ENCODE data around the gene USP34.

USP34 gene

GRCh38 chr2:61327173-61327572 is 143.7 kb downstream of the USP34 start:
- Histone ChIP-seq H3K9me3 (ENCODE audit: control insufficient read depth, low read length) (no peaks in the 10 kb centered on the region), H3K9ac (ENCODE audit: low read length) (no peak overlapping the region), H3K4me3 (ENCODE audit: low read length) (no peak overlapping the region), H3K36me3 (ENCODE audit: control insufficient read depth, insufficient read depth, low read length) (no peaks in the 10 kb centered on the region), H3K27me3 (ENCODE audit: control insufficient read depth, insufficient read depth, low read length) (no peaks in the 10 kb centered on the region), H3K4me1 (ENCODE audit: control insufficient read depth, insufficient read depth, low read length) (peaks cover 8% of the 10 kb centered on the region)

- no peak overlapping the region for H3K4me3 ChIP-seq (ENCODE audit: low read length)
- no peaks in the 10 kb centered on the region for H3K9me3 ChIP-seq (ENCODE audit: control insufficient read depth, low read length)
- H3K9ac ChIP-seq (ENCODE audit: low read length), result no peak overlapping the region
- no peaks in the 10 kb centered on the region for H3K36me3 ChIP-seq (ENCODE audit: control insufficient read depth, insufficient read depth, low read length)
- peaks cover 8% of the 10 kb centered on the region for H3K4me1 ChIP-seq (ENCODE audit: control insufficient read depth, insufficient read depth, low read length)
- no peaks in the 10 kb centered on the region for H3K27me3 ChIP-seq (ENCODE audit: control insufficient read depth, insufficient read depth, low read length)
Measured at GRCh38 chr2:61326423-61326822, 144.5 kb downstream of the USP34 start.

DNA sequence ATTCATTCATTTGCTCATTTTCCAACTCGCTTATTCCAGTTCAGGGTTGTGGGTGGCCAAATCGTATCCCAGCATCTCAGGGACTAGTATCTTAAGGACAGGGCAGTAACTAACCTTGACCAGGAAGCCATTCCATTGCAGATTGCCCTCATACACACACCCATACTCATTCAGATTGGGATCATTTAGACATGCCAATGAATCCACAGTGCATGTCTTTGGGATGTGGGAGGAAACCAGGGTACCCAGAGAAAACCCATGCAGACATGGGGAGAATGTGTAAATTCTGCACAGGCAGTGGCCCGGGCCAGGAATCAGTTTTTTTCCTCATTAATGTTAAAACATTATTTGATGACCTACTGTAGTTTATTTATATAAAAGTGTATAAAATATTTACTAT is 150.7 kb downstream of the USP34 start:
- no peaks in the 10 kb centered on the region for H3K36me3 ChIP-seq (ENCODE audit: control insufficient read depth, insufficient read depth, low read length)
- no peaks in the 10 kb centered on the region for H3K27me3 ChIP-seq (ENCODE audit: control insufficient read depth, insufficient read depth, low read length)
- no peaks in the 10 kb centered on the region for H3K4me1 ChIP-seq (ENCODE audit: control insufficient read depth, insufficient read depth, low read length)
- H3K4me3 ChIP-seq (ENCODE audit: low read length), result no peak overlapping the region
- no peaks in the 10 kb centered on the region for H3K9me3 ChIP-seq (ENCODE audit: control insufficient read depth, low read length)
- H3K9ac ChIP-seq (ENCODE audit: low read length), result no peak overlapping the region

- Histone ChIP-seq H3K9ac (ENCODE audit: low read length) (no peak overlapping the region), H3K4me3 (ENCODE audit: low read length) (no peak overlapping the region), H3K4me1 (ENCODE audit: control insufficient read depth, insufficient read depth, low read length) (no peaks in the 10 kb centered on the region), H3K36me3 (ENCODE audit: control insufficient read depth, insufficient read depth, low read length) (no peaks in the 10 kb centered on the region), H3K9me3 (ENCODE audit: control insufficient read depth, low read length) (no peaks in the 10 kb centered on the region), H3K27me3 (ENCODE audit: control insufficient read depth, insufficient read depth, low read length) (no peaks in the 10 kb centered on the region)
Measured at GRCh38 chr2:61318553-61318952, 152.3 kb downstream of the USP34 start.

- Histone ChIP-seq H3K9me3 (ENCODE audit: control insufficient read depth, low read length) (no peaks in the 10 kb centered on the region), H3K9ac (ENCODE audit: low read length) (no peak overlapping the region), H3K27me3 (ENCODE audit: control insufficient read depth, insufficient read depth, low read length) (no peaks in the 10 kb centered on the region), H3K36me3 (ENCODE audit: control insufficient read depth, insufficient read depth, low read length) (no peaks in the 10 kb centered on the region), H3K4me1 (ENCODE audit: control insufficient read depth, insufficient read depth, low read length) (no peaks in the 10 kb centered on the region), H3K4me3 (ENCODE audit: low read length) (no peak overlapping the region)
Measured at GRCh38 chr2:61295981-61296380, 174.9 kb downstream of the USP34 start.

- H3K27me3 ChIP-seq (ENCODE audit: control insufficient read depth, insufficient read depth, low read length), result no peaks in the 10 kb centered on the region
- no peaks in the 10 kb centered on the region for H3K36me3 ChIP-seq (ENCODE audit: control insufficient read depth, insufficient read depth, low read length)
- H3K4me1 ChIP-seq (ENCODE audit: control insufficient read depth, insufficient read depth, low read length), result peaks cover 10% of the 10 kb centered on the region
- H3K9me3 ChIP-seq (ENCODE audit: control insufficient read depth, low read length), result no peaks in the 10 kb centered on the region
- H3K9ac ChIP-seq (ENCODE audit: low read length), result no peak overlapping the region
- H3K4me3 ChIP-seq (ENCODE audit: low read length), result no peak overlapping the region
Measured at GRCh38 chr2:61291851-61292575, 178.9 kb downstream of the USP34 start.

DNA sequence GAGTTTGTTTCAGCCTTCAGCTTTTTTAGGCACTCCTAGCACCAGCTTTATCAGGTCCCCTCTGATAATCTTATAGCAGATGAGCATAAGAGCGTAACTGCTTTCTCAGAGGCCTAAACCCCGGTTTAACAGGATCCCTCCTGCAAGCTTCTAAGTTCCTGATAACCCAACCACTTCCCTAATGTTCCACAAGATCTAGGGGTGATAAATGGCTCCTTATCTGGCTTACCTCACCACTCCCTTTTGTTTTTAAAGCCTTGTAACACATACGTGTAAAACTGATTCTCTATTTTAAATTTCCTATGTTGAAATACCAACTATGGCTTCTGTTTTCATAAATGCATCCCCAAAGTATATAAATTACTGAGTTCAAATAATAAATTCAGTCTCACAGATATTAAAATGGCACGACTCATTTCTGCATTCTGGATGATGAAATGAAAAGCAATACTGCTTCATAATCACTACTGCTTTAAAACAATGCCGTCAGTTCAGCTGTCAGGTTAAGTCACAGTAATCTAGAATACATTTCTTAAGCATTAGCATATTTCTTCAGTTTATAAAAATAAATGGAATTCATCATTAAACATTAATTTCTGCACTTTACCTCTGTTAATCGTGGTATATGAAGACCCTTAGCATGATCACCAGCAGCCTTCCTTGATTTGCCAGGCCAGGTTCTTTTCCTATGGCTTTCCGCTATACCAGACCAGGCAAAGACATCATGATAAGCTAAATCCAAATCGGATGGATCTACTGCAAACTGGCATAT is 182.6 kb downstream of the USP34 start:
- H3K4me3 ChIP-seq (ENCODE audit: low read length), result no peak overlapping the region
- no peaks in the 10 kb centered on the region for H3K27me3 ChIP-seq (ENCODE audit: control insufficient read depth, insufficient read depth, low read length)
- H3K36me3 ChIP-seq (ENCODE audit: control insufficient read depth, insufficient read depth, low read length), result no peaks in the 10 kb centered on the region
- no peak overlapping the region for H3K9ac ChIP-seq (ENCODE audit: low read length)
- H3K4me1 ChIP-seq (ENCODE audit: control insufficient read depth, insufficient read depth, low read length), result peaks cover 10% of the 10 kb centered on the region
- H3K9me3 ChIP-seq (ENCODE audit: control insufficient read depth, low read length), result no peaks in the 10 kb centered on the region

DNA sequence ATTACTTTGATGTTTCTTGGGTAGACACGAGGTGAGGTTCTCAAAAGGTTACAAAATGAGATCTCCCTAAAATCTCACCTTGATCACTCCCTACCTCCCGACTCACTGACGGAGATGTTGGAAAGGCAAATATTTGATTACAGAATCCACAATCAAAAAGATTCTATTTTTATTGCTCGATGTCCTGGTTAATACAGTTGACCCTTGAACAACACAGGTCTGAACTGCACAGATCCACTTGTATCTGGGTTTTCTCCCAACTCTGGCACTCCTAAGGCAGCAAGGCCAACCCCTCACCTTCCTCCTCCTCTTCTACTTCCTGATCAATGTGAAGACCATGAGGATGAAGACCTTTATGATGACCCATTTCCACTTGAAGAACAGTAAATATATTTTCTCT is 183.6 kb downstream of the USP34 start:
- H3K36me3 ChIP-seq (ENCODE audit: control insufficient read depth, insufficient read depth, low read length), result peaks cover 4% of the 10 kb centered on the region
- no peaks in the 10 kb centered on the region for H3K27me3 ChIP-seq (ENCODE audit: control insufficient read depth, insufficient read depth, low read length)
- H3K4me3 ChIP-seq (ENCODE audit: low read length), result no peak overlapping the region
- peaks cover 10% of the 10 kb centered on the region for H3K4me1 ChIP-seq (ENCODE audit: control insufficient read depth, insufficient read depth, low read length)
- H3K9me3 ChIP-seq (ENCODE audit: control insufficient read depth, low read length), result no peaks in the 10 kb centered on the region
- no peak overlapping the region for H3K9ac ChIP-seq (ENCODE audit: low read length)

GRCh38 chr2:61283443-61284160 is 187.3 kb downstream of the USP34 start:
- Histone ChIP-seq H3K27me3 (ENCODE audit: control insufficient read depth, insufficient read depth, low read length) (no peaks in the 10 kb centered on the region), H3K36me3 (ENCODE audit: control insufficient read depth, insufficient read depth, low read length) (peaks cover 5% of the 10 kb centered on the region), H3K9ac (ENCODE audit: low read length) (no peak overlapping the region), H3K4me1 (ENCODE audit: control insufficient read depth, insufficient read depth, low read length) (peaks cover 9% of the 10 kb centered on the region), H3K4me3 (ENCODE audit: low read length) (no peak overlapping the region), H3K9me3 (ENCODE audit: control insufficient read depth, low read length) (no peaks in the 10 kb centered on the region)

GRCh38 chr2:61282104-61282590 is 188.7 kb downstream of the USP34 start:
- Histone ChIP-seq H3K9ac (ENCODE audit: low read length) (no peak overlapping the region), H3K4me3 (ENCODE audit: low read length) (no peak overlapping the region), H3K4me1 (ENCODE audit: control insufficient read depth, insufficient read depth, low read length) (no peaks in the 10 kb centered on the region), H3K36me3 (ENCODE audit: control insufficient read depth, insufficient read depth, low read length) (peaks cover 5% of the 10 kb centered on the region), H3K9me3 (ENCODE audit: control insufficient read depth, low read length) (no peaks in the 10 kb centered on the region), H3K27me3 (ENCODE audit: control insufficient read depth, insufficient read depth, low read length) (no peaks in the 10 kb centered on the region)

DNA sequence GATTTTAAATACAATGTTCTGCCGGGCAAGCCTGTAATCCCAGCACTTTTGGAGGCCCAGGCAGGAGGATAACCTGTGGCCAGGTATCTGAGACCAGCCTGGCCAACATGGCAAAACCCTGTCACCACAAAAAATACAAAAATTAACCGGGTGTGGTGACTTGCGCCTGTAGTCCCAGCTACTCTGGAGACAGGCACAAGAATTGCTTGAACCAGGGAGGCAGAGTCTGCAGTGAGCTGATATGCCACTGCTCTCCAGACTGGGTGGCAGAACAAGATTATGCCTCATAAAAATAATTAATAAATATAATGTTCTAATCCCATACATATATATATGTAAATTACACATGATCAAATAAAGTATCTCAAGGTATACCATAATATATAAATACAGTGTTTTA is 189.6 kb downstream of the USP34 start:
- Histone ChIP-seq H3K27me3 (ENCODE audit: control insufficient read depth, insufficient read depth, low read length) (no peaks in the 10 kb centered on the region), H3K36me3 (ENCODE audit: control insufficient read depth, insufficient read depth, low read length) (peaks cover 5% of the 10 kb centered on the region), H3K9me3 (ENCODE audit: control insufficient read depth, low read length) (no peaks in the 10 kb centered on the region), H3K4me1 (ENCODE audit: control insufficient read depth, insufficient read depth, low read length) (no peaks in the 10 kb centered on the region), H3K4me3 (ENCODE audit: low read length) (no peak overlapping the region), H3K9ac (ENCODE audit: low read length) (no peak overlapping the region)

DNA sequence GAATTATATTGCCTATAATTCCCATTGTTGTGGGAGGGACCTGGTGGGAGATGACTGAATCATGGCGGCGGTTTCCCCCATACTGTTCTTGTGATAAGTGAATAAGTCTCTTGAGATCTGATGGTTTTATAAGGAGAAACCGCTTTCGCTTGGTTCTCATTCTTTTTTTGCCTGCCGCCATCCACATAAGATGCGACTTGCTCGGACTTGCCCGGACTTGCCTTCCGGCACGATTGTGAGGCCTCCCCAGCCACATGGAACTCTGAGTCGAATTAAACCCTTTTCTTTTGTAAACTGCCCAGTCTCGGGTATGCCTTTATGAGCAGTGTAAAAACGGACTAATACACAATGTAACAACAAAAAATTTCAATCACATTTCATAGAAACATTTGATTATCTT is 193.1 kb downstream of the USP34 start:
- Histone ChIP-seq H3K27me3 (ENCODE audit: control insufficient read depth, insufficient read depth, low read length) (no peaks in the 10 kb centered on the region), H3K9me3 (ENCODE audit: control insufficient read depth, low read length) (no peaks in the 10 kb centered on the region), H3K4me1 (ENCODE audit: control insufficient read depth, insufficient read depth, low read length) (no peaks in the 10 kb centered on the region), H3K36me3 (ENCODE audit: control insufficient read depth, insufficient read depth, low read length) (peaks cover 5% of the 10 kb centered on the region), H3K4me3 (ENCODE audit: low read length) (no peak overlapping the region), H3K9ac (ENCODE audit: low read length) (no peak overlapping the region)
